ENCODE results near the gene SPATA24. TPM values are rescaled to one million over a fixed set of nuclear protein-coding genes. Genes with fewer than 3 reads are reported as not detected.

Gene SPATA24
- total and polyA plus RNA-seq, 2 of the 8 experiments (the other 6 are each of a cell fraction or from before 2014, with no cell fraction given), result 5.8 to 9.4 TPM

- no peak overlapping the region for H2BK12ac ChIP-seq (ENCODE audit: low read depth, low read length)
- no peak overlapping the region for H3K4me2 ChIP-seq (ENCODE audit: insufficient read depth in 1 of 2, low read depth in 2 of 2, low read length in 2 of 2)
- H3K9me3 ChIP-seq (ENCODE audit: insufficient read depth in 2 of 2, low read depth in 1 of 2, low read length in 1 of 2), result no peaks in the 10 kb centered on the region
- no peak overlapping the region for H2BK5ac ChIP-seq (ENCODE audit: low read depth, low read length)
- no peak overlapping the region for H4K91ac ChIP-seq (replicated peaks; ENCODE audit: insufficient read length, low read length)
- H3K27me3 ChIP-seq (replicated peaks in 1 of 4; ENCODE audit: control insufficient read depth in 3 of 4, extremely low read depth in 1 of 4, insufficient read depth in 3 of 4, low read length in 3 of 4), result peaks cover 0 to 12% (median 9%) of the 10 kb centered on the region in 4 experiments; a peak in 5 of 7 replicates
- peaks cover 9% of the 10 kb centered on the region for H3K23me2 ChIP-seq (ENCODE audit: low read depth, low read length)
- H3K18ac ChIP-seq (ENCODE audit: extremely low read depth, low read length), result no peak overlapping the region
- H3K9ac ChIP-seq (replicated peaks in 1 of 4; ENCODE audit: extremely low read depth in 1 of 4, low read depth in 3 of 4, low read length in 3 of 4), result no peak overlapping the region; a peak in 1 of 7 replicates
- no peak overlapping the region for H4K5ac ChIP-seq (ENCODE audit: insufficient read length, low read depth, low read length)
- FAIRE-seq, result no peak
- no peak overlapping the region for H2BK15ac ChIP-seq (ENCODE audit: low read length)
- H2BK120ac ChIP-seq (replicated peaks; ENCODE audit: low read depth, low read length), result no peak overlapping the region
- no peak overlapping the region for H3K56ac ChIP-seq (replicated peaks; ENCODE audit: insufficient read length, low read depth, low read length)
- no peak overlapping the region for H3K4ac ChIP-seq (replicated peaks; ENCODE audit: insufficient read length, low read depth, low read length)
- H3K14ac ChIP-seq (ENCODE audit: insufficient read length), result no peak overlapping the region
- DNase-seq (ENCODE audit: low read depth in 1 of 2, low spot score in 2 of 2), result no peak
- TF ChIP-seq USF2 (IDR thresholded peaks at IDR 0.05; ENCODE audit: low read length), result no peak
- no peak for TF ChIP-seq SAP30 (IDR thresholded peaks at IDR 0.05; ENCODE audit: insufficient read depth, insufficient replicate concordance, low read length)
- no peak for TF ChIP-seq KDM5A (IDR thresholded peaks at IDR 0.05; ENCODE audit: low read length)
- H3K79me2 ChIP-seq (ENCODE audit: control insufficient read depth in 1 of 2, insufficient read depth in 2 of 2, low read length in 2 of 2), result no peaks in the 10 kb centered on the region; a peak in 2 of 4 replicates
- H3K4me3 ChIP-seq (ENCODE audit: extremely low read depth in 1 of 4, insufficient read depth in 2 of 4, low read depth in 3 of 4, low read length in 4 of 4), result no peak overlapping the region
- ChIA-PET POLR2A (ENCODE audit: partially characterized antibody) (interaction anchor here (0.9 to 1.1 kb wide), 2 partner anchors 8 to 16 kb away, joined by 3 read pairs; no protein-coding TSS in a partner anchor), CTCF (ENCODE audit: partially characterized antibody) (interaction anchor here (0.6 to 3.4 kb wide), 3 partner anchors 11 to 73 kb away, joined by 3 to 14 read pairs (median 4); no protein-coding TSS in a partner anchor)
- H2AK5ac ChIP-seq (ENCODE audit: low read depth, low read length), result no peak overlapping the region
- H3K79me1 ChIP-seq (ENCODE audit: low read depth, low read length), result no peaks in the 10 kb centered on the region
- peaks cover 0 to 6% (median 3%) of the 10 kb centered on the region in 4 experiments; a peak in 2 of 8 replicates for H3K36me3 ChIP-seq (ENCODE audit: control insufficient read depth in 2 of 4, insufficient read depth in 4 of 4, low read length in 3 of 4)
- H3K23ac ChIP-seq (ENCODE audit: insufficient read length), result no peak overlapping the region
- peaks cover 3 to 16% (median 8%) of the 10 kb centered on the region in 4 experiments for H3K4me1 ChIP-seq (replicated peaks in 1 of 4; ENCODE audit: control insufficient read depth in 3 of 4, insufficient read depth in 4 of 4, low read length in 3 of 4)
- H2BK20ac ChIP-seq (ENCODE audit: low read length), result no peak overlapping the region
- H4K8ac ChIP-seq (ENCODE audit: extremely low read depth, insufficient read depth, low read length), result no peak overlapping the region
- H3K27ac ChIP-seq (ENCODE audit: low read depth, low read length), result no peak overlapping the region
- WGBS, 2 experiments (ENCODE audit: extremely low coverage in 1 of 2, insufficient coverage in 1 of 2, insufficient read length in 1 of 2, insufficient replicate concordance in 2 of 2, low coverage in 1 of 2, low lambda C conversion rate in 2 of 2, missing lambda C conversion rate in 1 of 2), result 94% methylated on average over 6 of the region's 6 CpGs; no CpG with 5 or more reads in 1 of the 2 experiments
- H2AFZ ChIP-seq (ENCODE audit: low read length), result no peak overlapping the region
- peaks cover 0 to 4% of the 10 kb centered on the region in 2 experiments for H4K20me1 ChIP-seq (replicated peaks in 1 of 2; ENCODE audit: control insufficient read depth in 1 of 2, insufficient read depth in 2 of 2, low read length in 2 of 2)
Observed at GRCh38 chr5:139399501-139400121, 4.3 kb downstream of the SPATA24 start.

All from H1 (cell line).